Glomerular visceral epithelial cell (primary cell): Measurements from ENCODE around the gene ADAMTSL2.

Source experiments
- DNase-seq: peaks from one replicate; pipeline ENCODE4 v3.0.0-alpha.2; 2016; ENCODE audit errors: extremely low spot score

The ADAMTSL2 gene

GRCh38 chr9:133535306-133535877 lies 888 bp downstream of the ADAMTSL2 start:
- DNase-seq, result no peak

GRCh38 chr9:133536080-133536479 lies 1.6 kb downstream of the ADAMTSL2 start:
- DNase-seq, result no peak

GRCh38 chr9:133536536-133536935 lies 2.0 kb downstream of the ADAMTSL2 start:
- no peak for DNase-seq

- DNase-seq, result no peak
These were observed 2.8 kb downstream of the ADAMTSL2 start for GRCh38 chr9:133537257-133537656.

GRCh38 chr9:133538176-133538575 lies 3.7 kb downstream of the ADAMTSL2 start:
- no peak for DNase-seq

- DNase-seq, result no peak
These were observed 4.6 kb downstream of the ADAMTSL2 start for GRCh38 chr9:133538851-133539833.

- no peak for DNase-seq
These were observed 5.6 kb downstream of the ADAMTSL2 start for GRCh38 chr9:133539991-133540697.

- no peak for DNase-seq
These were observed 6.2 kb downstream of the ADAMTSL2 start for GRCh38 chr9:133540698-133541025.

GRCh38 chr9:133542002-133542401 lies 7.5 kb downstream of the ADAMTSL2 start:
- no peak for DNase-seq

- no peak for DNase-seq
These were observed 9.4 kb downstream of the ADAMTSL2 start for GRCh38 chr9:133543772-133544467.

- DNase-seq, result no peak
These were observed 11.2 kb downstream of the ADAMTSL2 start for GRCh38 chr9:133545494-133546286.

GRCh38 chr9:133546287-133546680 lies 11.8 kb downstream of the ADAMTSL2 start:
- no peak for DNase-seq

- no peak for DNase-seq
These were observed 12.6 kb downstream of the ADAMTSL2 start for GRCh38 chr9:133547116-133547515.

- no peak for DNase-seq
These were observed 16.9 kb downstream of the ADAMTSL2 start for GRCh38 chr9:133551446-133551845.

GRCh38 chr9:133552236-133552635 lies 17.7 kb downstream of the ADAMTSL2 start:
- DNase-seq, result no peak

- no peak for DNase-seq
These were observed 18.6 kb downstream of the ADAMTSL2 start for GRCh38 chr9:133553123-133553522.

- DNase-seq, result no peak
These were observed 19.6 kb downstream of the ADAMTSL2 start for GRCh38 chr9:133553973-133554713.

- no peak for DNase-seq
These were observed 20.2 kb downstream of the ADAMTSL2 start for GRCh38 chr9:133554729-133555128.

GRCh38 chr9:133556354-133556753 lies 21.9 kb downstream of the ADAMTSL2 start:
- DNase-seq, result no peak

- DNase-seq, result no peak
These were observed 23.1 kb downstream of the ADAMTSL2 start for GRCh38 chr9:133557581-133557980.
